PFSK-1 (cell line): ENCODE measurements around the gene ZDHHC4.

Experiments
- FOXP2 ChIP-seq: optimal IDR thresholded peaks from 2 replicates; pipeline ENCODE3; 2011; ENCODE audit warnings: borderline replicate concordance, control low read depth, inconsistent platforms; ENCODE audit not compliant: insufficient read depth; ENCODE audit errors: extremely low read length, extremely low read depth
- POLR2AphosphoS5 ChIP-seq: IDR thresholded peaks from 2 replicates; pipeline ENCODE4 v1.6.1; 2012; ENCODE audit warnings: low read depth, mild to moderate bottlenecking, control low read depth, low read length, moderate library complexity
- REST ChIP-seq, 2 experiments: IDR thresholded peaks; 2 replicates each; pipeline versions ENCODE4 v1.6.1 to v1.8.0; 2011 to 2012; ENCODE audit warnings: low read depth in 2 of 2, low read length in 2 of 2, control low read depth in 1 of 2, inconsistent platforms in 1 of 2, mild to moderate bottlenecking in 1 of 2, moderate library complexity in 1 of 2; ENCODE audit not compliant: insufficient read depth in 1 of 2
- SIN3A ChIP-seq: IDR thresholded peaks from 2 replicates; pipeline ENCODE4 v1.6.1; 2012; ENCODE audit warnings: mild to moderate bottlenecking, low read length, moderate library complexity, borderline replicate concordance; ENCODE audit not compliant: insufficient read depth
- TAF1 ChIP-seq: IDR thresholded peaks from 2 replicates; pipeline ENCODE4 v1.6.1; 2012; ENCODE audit warnings: low read length, control low read depth, borderline replicate concordance; ENCODE audit not compliant: insufficient read depth

DNA sequence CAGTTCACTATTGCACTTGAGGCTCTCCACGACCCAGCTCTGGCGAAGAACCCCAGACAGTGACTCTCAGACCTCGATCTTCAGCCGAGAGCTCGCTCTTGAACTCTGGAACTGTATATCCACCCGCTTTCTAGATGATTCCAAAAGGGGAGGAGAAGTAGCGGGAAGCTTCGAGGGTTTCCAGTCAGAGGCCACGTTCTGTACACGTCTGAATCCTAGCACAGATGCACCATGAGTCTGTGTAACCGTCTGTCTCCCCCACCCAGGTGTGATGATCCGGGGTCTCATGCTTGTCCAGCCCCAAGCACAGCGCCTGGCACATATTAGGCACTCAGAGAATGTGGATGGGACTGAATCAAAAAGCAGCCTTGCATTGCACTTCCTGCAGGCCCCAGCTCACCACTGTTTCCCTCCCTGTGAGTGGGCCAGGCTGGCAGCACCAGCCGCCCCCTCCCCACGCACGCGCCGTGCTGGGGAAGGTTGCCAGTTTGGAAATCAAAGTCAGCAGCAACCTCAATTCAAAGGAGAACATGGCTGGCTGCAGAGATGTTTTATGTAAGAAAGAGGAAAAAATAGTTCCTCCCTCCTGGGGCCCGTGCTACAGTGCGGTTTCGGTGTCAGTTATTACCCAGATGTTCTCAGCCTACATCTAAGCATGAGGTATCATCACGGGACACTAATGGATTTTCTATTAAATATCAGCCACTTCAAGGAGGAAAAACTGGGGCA, 31.7 kb upstream of the ZDHHC4 start:
- TF ChIP-seq TAF1: no peak
- TF ChIP-seq SIN3A: no peak
- TF ChIP-seq POLR2AphosphoS5: no peak
- no peak for TF ChIP-seq REST (IDR thresholded peaks at IDR 0.05; ENCODE audit: insufficient read depth in 1 of 2, low read depth in 2 of 2, low read length in 2 of 2)
- TF ChIP-seq FOXP2: no peak
